ENCODE results near the gene SNRPA.
"Not testable (repeated sequence)": the region's sequence is repeated elsewhere in the genome, so short reads cannot be mapped to it uniquely, and the experiment has no call there.

SNRPA gene

GRCh38 chr19:40802300-40803169 lies 51.5 kb downstream of the SNRPA start:
- no peak for DNase-seq

GRCh38 chr19:40803170-40803856 lies 52.3 kb downstream of the SNRPA start:
- no peak for DNase-seq

GRCh38 chr19:40803857-40804782 lies 53.1 kb downstream of the SNRPA start:
- DNase-seq = no peak

- no peak for DNase-seq
Observed at GRCh38 chr19:40804783-40805242, 53.8 kb downstream of the SNRPA start.

GRCh38 chr19:40805258-40805868 lies 54.4 kb downstream of the SNRPA start:
- DNase-seq = no peak

- DNase-seq = no peak
Observed at GRCh38 chr19:40806423-40807146, 55.6 kb downstream of the SNRPA start.

GRCh38 chr19:40807147-40808020 lies 56.4 kb downstream of the SNRPA start:
- DNase-seq = no peak

GRCh38 chr19:40808021-40808325 lies 57.0 kb downstream of the SNRPA start:
- DNase-seq = no peak

- DNase-seq = no peak
Observed at GRCh38 chr19:40808497-40808896, 57.5 kb downstream of the SNRPA start.

GRCh38 chr19:40809358-40810086 lies 58.5 kb downstream of the SNRPA start:
- DNase-seq = no peak

- no peak for DNase-seq
Observed at GRCh38 chr19:40810160-40810559, 59.2 kb downstream of the SNRPA start.

- DNase-seq = not testable (repeated sequence)
Observed at GRCh38 chr19:40810649-40811408, 59.8 kb downstream of the SNRPA start.

GRCh38 chr19:40811478-40812341 lies 60.7 kb downstream of the SNRPA start:
- no peak for DNase-seq

GRCh38 chr19:40812571-40812970 lies 61.6 kb downstream of the SNRPA start:
- DNase-seq = not testable (repeated sequence)

- no peak for DNase-seq
Observed at GRCh38 chr19:40813182-40813581, 62.2 kb downstream of the SNRPA start.

Data from DMS79 treated with DMSO at 0.1 percent for 48 hours (cell line).